Activated naive CD4-positive, alpha-beta T cell treated with anti-CD3 and anti-CD28 coated beads, Interleukin-2, amount 50 U/mL, for 24 hours (primary cell): ENCODE data around the gene RBL2.
A peak's percentile ranks its signal among the peaks of the same experiment; 100 is the strongest.

Source experiments
- H3K27ac Mint-ChIP-seq: one replicate; pipeline ENCODE4 v1.8.0; 2021; ENCODE audit warnings: mild to moderate bottlenecking, mixed read lengths
- H3K27me3 Mint-ChIP-seq: one replicate; pipeline ENCODE4 v1.8.0; 2021; ENCODE audit warnings: mixed read lengths
- H3K36me3 Mint-ChIP-seq: one replicate; pipeline ENCODE4 v1.8.0; 2021; ENCODE audit warnings: mixed read lengths
- H3K4me1 Mint-ChIP-seq: one replicate; pipeline ENCODE4 v1.8.0; 2021; ENCODE audit warnings: mixed read lengths
- H3K4me3 Mint-ChIP-seq: one replicate; pipeline ENCODE4 v1.8.0; 2021; ENCODE audit warnings: mild to moderate bottlenecking, mixed read lengths
- H3K9me3 Mint-ChIP-seq: one replicate; pipeline ENCODE4 v1.8.0; 2021; ENCODE audit warnings: mixed read lengths

Gene RBL2

DNA sequence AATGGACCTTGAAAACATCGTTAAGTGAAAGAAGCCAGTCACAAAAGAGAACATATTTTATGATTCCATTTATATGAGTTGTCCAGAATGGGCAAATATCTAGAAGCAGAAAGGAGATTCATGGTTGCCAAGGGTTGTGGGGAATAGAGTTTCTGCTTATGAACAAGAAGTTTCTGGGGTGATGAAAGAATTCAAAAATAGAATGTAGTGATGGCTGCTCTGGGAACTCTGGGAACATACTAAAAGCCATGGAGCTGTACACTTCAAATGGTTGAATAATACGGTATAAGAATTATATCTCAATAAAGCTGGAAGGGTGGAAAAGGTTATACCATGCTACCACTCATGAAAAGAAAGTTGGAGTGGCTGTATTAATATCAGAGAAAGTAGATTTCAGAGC is 50.3 kb downstream of the RBL2 start:
- Mint-ChIP-seq H3K27me3 (no peaks in the 10 kb centered on the region), H3K36me3 (peaks cover 62% of the 10 kb centered on the region), H3K27ac (peak overlapping the region; percentile 27), H3K9me3 (peaks cover 15% of the 10 kb centered on the region), H3K4me1 (peaks cover 30% of the 10 kb centered on the region), H3K4me3 (no peak overlapping the region)

DNA sequence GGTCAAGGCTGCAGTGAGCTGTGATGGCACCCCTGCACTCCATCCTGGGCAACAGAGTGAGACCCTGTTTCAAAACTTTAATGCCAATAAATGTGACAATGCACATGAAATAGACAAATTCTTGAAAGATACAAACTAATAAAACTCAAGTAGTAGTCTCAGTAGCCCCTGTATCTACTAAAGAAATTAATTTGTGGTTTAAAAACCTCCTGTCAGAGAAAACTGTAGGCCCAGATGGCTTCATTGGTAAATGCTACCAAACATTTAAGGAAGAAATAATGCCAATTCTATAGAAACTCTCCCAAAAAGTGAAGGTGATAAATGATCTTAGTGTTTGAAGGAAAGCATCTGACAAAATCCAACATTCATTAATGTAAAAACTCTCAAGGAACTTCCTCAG is 52.0 kb downstream of the RBL2 start:
- Mint-ChIP-seq H3K4me3 (no peak overlapping the region), H3K36me3 (peaks cover 54% of the 10 kb centered on the region), H3K4me1 (peaks cover 35% of the 10 kb centered on the region), H3K27ac (no peak overlapping the region), H3K27me3 (no peaks in the 10 kb centered on the region), H3K9me3 (peaks cover 15% of the 10 kb centered on the region)

DNA sequence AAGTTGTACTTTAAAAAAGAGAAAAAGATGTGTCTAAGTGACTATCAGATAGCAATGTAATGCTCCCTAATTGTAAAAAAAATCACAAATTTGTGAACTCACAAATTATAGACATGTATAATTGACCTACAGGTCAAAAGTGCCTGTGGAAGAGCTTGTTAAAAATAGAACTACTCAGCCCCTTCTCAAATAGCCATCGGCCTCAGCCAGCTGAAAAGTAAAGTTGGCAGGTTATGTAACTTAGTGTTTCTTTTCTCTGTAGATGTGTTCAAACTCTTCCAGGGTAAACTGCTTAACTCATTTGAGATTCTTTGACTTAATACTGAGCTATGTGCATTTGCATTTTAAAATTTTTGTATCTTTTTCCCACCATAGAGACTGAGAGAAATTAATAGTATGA is 55.5 kb downstream of the RBL2 start:
- peaks cover 11% of the 10 kb centered on the region for H3K9me3 Mint-ChIP-seq
- H3K27ac Mint-ChIP-seq = peak overlapping the region; percentile 83
- H3K36me3 Mint-ChIP-seq = peaks cover 34% of the 10 kb centered on the region
- no peaks in the 10 kb centered on the region for H3K27me3 Mint-ChIP-seq
- peaks cover 43% of the 10 kb centered on the region for H3K4me1 Mint-ChIP-seq
- H3K4me3 Mint-ChIP-seq = no peak overlapping the region

DNA sequence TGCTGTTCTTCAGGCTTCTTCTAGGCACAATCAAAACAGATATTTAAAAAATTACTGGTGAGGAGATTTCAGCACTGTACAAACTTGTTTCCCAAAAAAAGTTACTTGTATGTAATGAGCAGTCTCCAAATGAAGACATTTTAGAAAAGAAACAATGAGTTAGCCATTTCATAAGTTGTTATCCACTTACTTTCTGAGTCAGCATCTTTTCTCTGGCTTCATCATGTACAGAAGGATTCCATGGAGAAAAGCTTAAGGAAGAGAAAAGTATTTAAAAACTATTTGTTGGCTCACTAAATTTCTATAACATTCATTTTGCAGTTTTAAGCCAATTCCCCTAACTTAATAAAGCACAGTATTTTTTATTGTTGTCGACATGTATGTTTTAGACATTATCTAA is 58.2 kb downstream of the RBL2 start:
- peaks cover 16% of the 10 kb centered on the region for H3K36me3 Mint-ChIP-seq
- H3K4me1 Mint-ChIP-seq = peaks cover 62% of the 10 kb centered on the region
- no peaks in the 10 kb centered on the region for H3K27me3 Mint-ChIP-seq

DNA sequence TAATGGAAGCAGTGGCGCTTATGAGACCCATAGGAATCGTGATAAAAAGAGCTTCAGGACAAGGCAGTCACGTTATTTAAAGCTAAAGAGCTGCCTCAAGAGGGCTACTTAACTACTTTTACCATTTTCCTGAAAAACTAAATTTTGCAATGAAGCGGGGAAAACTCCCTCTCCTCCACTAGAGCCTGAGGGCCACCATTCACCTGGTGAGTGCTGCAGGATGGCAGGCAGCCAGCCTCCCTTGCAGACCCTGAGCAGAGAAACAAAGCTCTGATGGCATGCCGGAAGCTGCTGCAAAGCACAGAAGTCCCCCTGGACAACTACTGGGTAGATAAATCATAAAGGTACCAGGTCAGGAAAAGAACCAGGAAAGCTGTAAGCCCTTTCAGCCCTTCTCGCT is 60.4 kb downstream of the RBL2 start:
- Mint-ChIP-seq H3K4me1 (peaks cover 63% of the 10 kb centered on the region), H3K27ac (peak overlapping the region; percentile 17), H3K36me3 (peaks cover 14% of the 10 kb centered on the region), H3K9me3 (no peaks in the 10 kb centered on the region), H3K27me3 (no peaks in the 10 kb centered on the region), H3K4me3 (no peak overlapping the region)

More for the DNA sequence above, 58.2 kb downstream of the RBL2 start:
- peak overlapping the region; percentile 74 for H3K27ac Mint-ChIP-seq
- no peaks in the 10 kb centered on the region for H3K9me3 Mint-ChIP-seq
- no peak overlapping the region for H3K4me3 Mint-ChIP-seq

DNA sequence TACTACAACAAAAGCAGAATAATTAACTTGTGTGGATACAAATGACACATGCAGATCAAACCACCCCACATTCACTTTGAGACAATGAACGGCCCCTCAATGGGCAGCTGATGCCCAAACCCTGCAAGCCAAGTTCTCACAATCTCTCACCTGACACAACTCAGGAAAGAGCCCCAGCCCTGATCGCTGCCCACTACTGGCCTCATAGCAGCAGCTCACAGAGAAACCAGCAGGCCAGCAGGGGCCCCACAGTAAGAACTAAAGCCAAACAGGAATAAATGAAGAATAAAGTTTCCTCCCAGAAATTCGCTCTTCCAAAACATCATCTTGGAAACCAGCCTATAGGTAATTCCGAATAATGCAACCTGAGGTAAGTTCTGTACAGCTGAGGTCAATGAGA is 61.1 kb downstream of the RBL2 start:
- Mint-ChIP-seq H3K4me1 (peaks cover 62% of the 10 kb centered on the region), H3K27ac (peak overlapping the region; percentile 24), H3K9me3 (no peaks in the 10 kb centered on the region), H3K27me3 (no peaks in the 10 kb centered on the region), H3K4me3 (no peak overlapping the region), H3K36me3 (peaks cover 19% of the 10 kb centered on the region)

DNA sequence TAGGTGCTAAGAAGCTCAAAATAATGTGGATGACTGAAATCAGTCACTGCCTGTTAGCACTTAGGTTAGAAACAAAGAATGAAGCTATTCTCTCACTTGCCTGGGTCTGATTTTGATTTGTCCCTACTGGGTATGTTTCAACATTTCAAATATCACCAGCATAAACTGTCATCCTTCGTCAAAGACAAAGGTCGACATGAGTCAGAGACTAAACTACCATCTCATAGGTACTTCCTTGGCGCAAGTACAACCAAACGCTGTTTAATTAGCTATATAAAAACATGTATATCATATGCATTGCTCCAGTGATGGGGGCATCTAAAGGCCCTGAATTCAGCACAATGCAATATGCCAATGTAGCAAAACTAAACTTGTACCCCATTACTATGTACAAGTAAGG is 64.7 kb downstream of the RBL2 start:
- H3K27ac Mint-ChIP-seq = peak overlapping the region; percentile 91
- H3K9me3 Mint-ChIP-seq = no peaks in the 10 kb centered on the region
- H3K4me3 Mint-ChIP-seq = no peak overlapping the region
- peaks cover 59% of the 10 kb centered on the region for H3K4me1 Mint-ChIP-seq
- H3K36me3 Mint-ChIP-seq = peaks cover 19% of the 10 kb centered on the region
- no peaks in the 10 kb centered on the region for H3K27me3 Mint-ChIP-seq

DNA sequence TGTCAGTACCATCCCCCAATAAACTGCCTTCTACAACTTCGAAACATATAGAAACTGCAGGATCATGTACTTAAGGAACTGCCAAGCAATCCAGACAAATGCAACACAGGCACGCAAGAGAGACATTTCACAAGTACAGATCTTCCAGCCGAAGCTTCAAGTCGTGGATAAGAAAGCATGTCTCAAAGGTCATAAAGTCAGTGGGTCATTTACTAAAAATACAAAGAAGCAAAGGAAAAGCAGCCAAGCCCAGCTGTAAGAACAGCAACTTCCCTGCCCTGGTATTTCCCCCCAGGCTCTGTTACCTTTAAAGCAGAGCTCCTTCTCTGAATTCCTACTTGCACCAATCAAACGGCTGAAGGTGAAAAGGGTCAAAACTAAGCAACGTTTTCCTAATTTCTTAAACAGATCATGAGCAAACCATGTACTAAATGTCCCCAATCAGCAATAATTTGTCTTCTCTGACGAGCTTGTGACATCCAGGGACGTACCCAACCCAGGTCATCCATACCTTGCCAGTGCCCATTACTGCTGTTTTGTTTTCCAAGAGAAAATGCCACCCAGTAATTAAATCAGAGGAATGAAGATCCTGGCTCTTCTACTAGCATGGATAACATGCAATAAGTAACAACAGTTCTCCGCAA is 67.1 kb downstream of the RBL2 start:
- H3K27me3 Mint-ChIP-seq = no peaks in the 10 kb centered on the region
- peak overlapping the region; percentile 92 for H3K27ac Mint-ChIP-seq
- peaks cover 58% of the 10 kb centered on the region for H3K4me1 Mint-ChIP-seq
- H3K4me3 Mint-ChIP-seq = peak overlapping the region; percentile 95
- no peaks in the 10 kb centered on the region for H3K9me3 Mint-ChIP-seq
- H3K36me3 Mint-ChIP-seq = peaks cover 10% of the 10 kb centered on the region

DNA sequence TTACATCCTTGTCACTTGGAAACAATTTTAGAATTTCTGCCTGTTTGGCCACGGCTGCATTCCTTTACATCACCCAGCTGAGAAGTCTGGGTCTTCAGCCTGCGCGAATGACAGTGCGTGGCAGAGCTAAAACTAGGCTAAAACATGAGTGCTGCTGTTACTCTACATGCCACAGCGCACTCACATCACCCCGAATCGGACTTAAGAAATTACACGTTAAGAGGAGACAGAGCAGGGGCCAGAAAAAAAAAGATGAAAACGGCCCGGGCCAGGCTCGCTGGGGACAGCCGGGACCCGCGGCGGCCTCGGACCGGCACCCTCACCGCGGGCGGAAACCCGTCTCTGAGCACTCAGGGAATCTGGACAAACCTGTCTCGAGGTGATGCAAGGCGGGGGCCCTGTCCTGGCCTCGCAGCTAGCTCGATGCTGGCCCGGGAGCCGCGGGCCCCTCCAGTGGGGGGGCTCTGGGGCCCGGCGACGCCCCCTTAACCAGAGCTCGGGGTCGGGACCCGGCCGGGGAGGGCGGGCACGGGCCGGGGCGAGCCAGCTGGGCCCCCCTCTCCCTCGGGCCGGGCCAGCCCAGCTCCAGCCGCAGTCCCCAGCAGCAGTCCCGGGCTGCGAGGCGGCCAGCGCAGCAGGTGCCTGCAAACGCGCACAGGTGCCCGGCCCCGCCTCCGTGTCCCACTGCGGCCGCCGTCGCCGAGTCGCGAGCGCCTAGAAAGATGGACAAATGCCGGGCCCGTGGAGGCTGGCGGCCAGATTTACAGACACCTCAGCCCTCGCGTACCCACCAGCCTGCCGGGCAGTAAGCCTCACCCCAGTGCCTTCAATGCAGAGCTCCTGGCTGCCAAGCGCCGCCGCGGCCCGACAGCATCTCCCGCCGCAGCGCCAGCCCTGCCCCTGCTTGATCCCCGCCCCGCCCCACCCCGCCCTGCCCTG is 68.3 kb downstream of the RBL2 start, which contains the start of gene AKTIP:
Gene AKTIP, minus strand, starts transcription at position 879 of the 939 bp plus-strand sequence. CDS start 2,950 bp downstream, outside the sequence.
- Mint-ChIP-seq H3K27me3 (no peaks in the 10 kb centered on the region), H3K36me3 (peaks cover 10% of the 10 kb centered on the region), H3K4me3 (peak within 1 kb of the TSS; percentile 97), H3K4me1 (peaks cover 56% of the 10 kb centered on the region), H3K9me3 (no peaks in the 10 kb centered on the region), H3K27ac (peak within 1 kb of the TSS; percentile 92)

DNA sequence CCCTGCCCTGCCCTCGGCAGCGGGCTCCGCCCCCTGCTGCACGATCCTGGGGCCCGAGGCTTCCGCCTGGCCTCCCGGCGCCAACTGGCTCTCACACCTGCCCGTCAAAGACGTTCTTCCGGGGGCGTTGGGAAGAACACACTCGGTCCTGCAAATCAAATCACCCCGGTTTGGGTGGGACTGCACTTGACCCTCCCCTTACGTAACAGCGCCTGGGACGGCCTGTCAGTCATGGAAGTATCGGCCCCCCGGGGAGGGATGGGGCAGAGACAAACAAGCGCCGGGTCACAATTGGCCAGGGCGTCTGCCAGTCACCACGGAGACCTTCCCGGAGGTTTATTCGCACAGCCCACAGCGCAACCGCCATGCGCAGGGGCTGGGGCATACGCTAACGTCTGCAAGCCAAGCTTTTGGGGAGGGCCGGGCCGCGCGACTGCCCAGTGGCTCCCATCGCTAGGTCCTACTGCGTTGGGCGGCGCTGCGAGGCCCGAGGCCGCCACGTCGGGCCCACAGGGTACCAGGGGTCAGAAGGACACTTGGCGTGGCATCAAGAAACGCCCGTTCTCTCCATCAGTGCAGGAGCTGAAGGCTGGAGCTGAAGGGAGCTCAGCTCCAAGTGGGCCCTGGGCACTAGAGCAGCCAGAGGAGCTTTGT is 69.1 kb downstream of the RBL2 start:
- peaks cover 51% of the 10 kb centered on the region for H3K4me1 Mint-ChIP-seq
- H3K27me3 Mint-ChIP-seq = no peaks in the 10 kb centered on the region
- peak overlapping the region; percentile 97 for H3K4me3 Mint-ChIP-seq
- H3K9me3 Mint-ChIP-seq = no peaks in the 10 kb centered on the region
- peak overlapping the region; percentile 76 for H3K27ac Mint-ChIP-seq
- peaks cover 7% of the 10 kb centered on the region for H3K36me3 Mint-ChIP-seq

DNA sequence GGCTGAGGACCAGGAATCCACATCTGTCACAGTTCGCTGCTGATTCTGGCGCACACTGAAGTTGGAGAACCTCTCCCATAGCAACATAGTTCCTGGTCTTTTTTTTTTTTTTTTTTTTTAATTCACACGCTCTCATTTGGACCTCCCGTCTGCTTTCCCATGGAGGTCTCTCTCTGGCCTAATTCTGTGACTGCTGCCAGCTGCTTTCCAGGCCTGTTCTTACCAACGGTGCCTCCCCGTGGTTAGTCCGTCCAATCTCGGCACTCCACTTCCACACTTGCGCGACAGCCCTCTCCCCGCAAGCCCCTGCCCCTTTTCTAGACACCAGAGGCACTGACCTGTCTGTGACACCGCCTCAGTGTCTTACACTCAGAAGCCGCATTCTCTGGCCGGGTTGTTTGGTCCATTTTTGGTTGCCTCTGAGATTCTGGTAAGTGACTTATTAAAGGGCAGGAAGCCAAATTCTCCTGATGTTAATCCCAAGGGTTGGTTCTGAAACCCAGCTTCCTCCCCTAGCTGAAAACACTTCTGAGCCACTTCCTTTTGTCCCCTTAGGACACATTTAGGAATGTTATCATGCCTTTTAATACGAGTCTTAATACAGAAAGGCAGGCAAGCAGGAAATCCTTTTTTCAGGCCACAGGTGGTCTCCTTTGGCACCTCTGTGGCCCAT is 69.9 kb downstream of the RBL2 start:
- Mint-ChIP-seq H3K36me3 (peaks cover 5% of the 10 kb centered on the region), H3K27ac (peak overlapping the region; percentile 51), H3K27me3 (no peaks in the 10 kb centered on the region), H3K4me1 (peaks cover 44% of the 10 kb centered on the region), H3K9me3 (no peaks in the 10 kb centered on the region), H3K4me3 (peak overlapping the region; percentile 97)

DNA sequence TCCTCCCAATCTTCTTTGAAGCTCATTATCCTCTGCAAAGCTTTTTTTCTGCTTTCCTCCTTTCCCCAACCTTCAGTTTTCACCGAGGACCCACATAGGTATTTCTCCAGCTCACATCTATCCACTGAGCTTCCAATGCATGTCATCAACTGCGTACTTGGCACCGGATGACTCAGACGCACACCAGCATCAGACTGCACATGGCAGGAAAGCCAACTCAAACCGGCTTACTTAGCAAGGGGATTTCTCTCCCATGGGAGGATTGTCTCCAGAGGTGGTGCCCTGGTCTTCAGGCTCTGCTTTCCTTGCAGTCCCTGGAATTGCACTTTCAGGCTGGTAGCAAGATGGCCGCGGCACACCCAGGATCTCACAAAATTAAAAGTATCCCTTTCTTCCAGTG is 70.4 kb downstream of the RBL2 start:
- Mint-ChIP-seq H3K27ac (peak overlapping the region; percentile 51), H3K9me3 (no peaks in the 10 kb centered on the region), H3K4me3 (peak overlapping the region; percentile 97), H3K27me3 (no peaks in the 10 kb centered on the region), H3K4me1 (peaks cover 41% of the 10 kb centered on the region), H3K36me3 (peaks cover 4% of the 10 kb centered on the region)

DNA sequence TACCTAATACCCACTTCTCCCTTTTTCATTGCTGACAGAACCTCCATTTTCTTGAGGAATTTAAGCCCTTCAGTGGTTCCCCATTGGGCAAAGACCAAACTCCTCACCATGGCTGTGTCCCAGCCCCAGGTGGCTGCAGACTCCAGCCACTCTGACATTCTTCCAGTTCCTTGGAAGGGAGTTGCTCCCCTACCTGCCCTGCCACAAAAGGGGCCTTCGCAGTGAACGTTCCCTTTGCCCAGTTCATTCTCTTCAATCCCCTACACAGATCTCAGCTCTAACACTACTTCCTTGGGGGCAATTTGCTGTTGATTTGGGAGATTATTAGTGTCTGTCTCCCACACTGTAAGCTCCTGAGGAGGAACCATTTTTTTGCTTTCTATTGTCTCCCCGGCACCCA is 72.0 kb downstream of the RBL2 start:
- no peak overlapping the region for H3K4me3 Mint-ChIP-seq
- H3K4me1 Mint-ChIP-seq = peaks cover 38% of the 10 kb centered on the region
- H3K27me3 Mint-ChIP-seq = no peaks in the 10 kb centered on the region
- no peaks in the 10 kb centered on the region for H3K36me3 Mint-ChIP-seq
- no peak overlapping the region for H3K27ac Mint-ChIP-seq
- no peaks in the 10 kb centered on the region for H3K9me3 Mint-ChIP-seq

DNA sequence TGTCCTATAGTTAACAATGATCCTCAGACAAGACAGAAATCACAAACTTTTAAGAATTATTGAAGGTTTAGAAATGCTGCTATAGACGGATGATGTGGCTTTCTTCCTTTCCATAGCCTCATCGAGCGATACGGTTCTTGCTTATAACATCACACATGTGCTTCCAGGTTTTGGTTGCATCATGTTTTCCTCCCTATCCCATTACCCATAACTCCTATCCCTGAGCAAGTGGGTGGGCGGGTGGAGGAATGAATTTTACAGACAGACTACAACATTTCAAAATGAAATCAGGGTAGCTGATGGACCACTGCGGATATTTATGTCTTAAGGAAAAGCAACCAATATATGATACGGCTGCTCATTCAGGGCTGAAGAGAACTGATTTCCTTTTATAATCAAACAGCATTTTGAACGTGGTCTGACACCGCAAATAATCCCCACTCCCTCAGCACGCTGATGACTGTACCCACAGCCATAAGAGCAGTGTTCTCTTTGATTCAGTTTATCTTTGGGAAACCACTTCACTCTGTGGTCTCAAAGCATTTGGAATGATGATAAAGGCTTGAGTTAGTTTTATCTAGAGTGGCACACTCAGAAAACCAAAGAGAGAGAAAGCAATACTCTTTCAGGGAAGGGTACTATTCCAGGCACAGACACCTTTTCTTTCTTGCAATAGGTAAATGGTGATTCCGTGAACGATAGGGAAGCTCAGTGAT is 73.4 kb downstream of the RBL2 start:
- Mint-ChIP-seq H3K27ac (peak overlapping the region; percentile 30), H3K27me3 (no peaks in the 10 kb centered on the region), H3K4me1 (peaks cover 32% of the 10 kb centered on the region), H3K9me3 (no peaks in the 10 kb centered on the region), H3K4me3 (no peak overlapping the region), H3K36me3 (no peaks in the 10 kb centered on the region)
